ENCODE measurements around the gene CLIP2.

DNA sequence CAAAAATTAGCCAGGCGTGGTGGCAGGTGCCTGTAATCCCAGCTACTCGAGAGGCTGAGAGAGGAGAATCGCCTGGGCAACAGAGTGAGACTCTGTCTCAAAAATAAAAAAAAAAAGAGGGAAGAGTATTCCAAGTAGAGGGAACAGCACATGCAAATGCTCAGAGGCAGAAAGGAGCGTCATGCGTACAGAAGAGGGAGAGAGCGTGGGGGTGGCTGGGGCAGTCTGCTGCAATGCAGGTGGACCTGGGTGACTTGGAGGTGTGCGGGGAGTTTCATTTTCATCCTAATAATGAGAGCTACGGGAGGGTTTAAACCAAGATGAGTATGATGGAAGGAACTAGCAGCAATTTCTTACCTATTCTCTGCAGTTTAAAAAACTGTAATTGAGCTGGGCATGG lies 28.8 kb downstream of the CLIP2 start:
- TF ChIP-seq, protein P1, sequence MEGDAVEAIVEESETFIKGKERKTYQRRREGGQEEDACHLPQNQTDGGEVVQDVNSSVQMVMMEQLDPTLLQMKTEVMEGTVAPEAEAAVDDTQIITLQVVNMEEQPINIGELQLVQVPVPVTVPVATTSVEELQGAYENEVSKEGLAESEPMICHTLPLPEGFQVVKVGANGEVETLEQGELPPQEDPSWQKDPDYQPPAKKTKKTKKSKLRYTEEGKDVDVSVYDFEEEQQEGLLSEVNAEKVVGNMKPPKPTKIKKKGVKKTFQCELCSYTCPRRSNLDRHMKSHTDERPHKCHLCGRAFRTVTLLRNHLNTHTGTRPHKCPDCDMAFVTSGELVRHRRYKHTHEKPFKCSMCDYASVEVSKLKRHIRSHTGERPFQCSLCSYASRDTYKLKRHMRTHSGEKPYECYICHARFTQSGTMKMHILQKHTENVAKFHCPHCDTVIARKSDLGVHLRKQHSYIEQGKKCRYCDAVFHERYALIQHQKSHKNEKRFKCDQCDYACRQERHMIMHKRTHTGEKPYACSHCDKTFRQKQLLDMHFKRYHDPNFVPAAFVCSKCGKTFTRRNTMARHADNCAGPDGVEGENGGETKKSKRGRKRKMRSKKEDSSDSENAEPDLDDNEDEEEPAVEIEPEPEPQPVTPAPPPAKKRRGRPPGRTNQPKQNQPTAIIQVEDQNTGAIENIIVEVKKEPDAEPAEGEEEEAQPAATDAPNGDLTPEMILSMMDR (IDR thresholded peaks at IDR 0.05) = no peak
- no peak for TF ChIP-seq POLR2A (IDR thresholded peaks at IDR 0.05)

Measured in esophagus squamous epithelium (tissue), 4 donors.